ENCODE results near the gene ATE1.
"Not testable (repeated sequence)": the region's sequence is repeated elsewhere in the genome, so short reads cannot be mapped to it uniquely, and the experiment has no call there.

ATE1 gene

GRCh38 chr10:121724282-121724681 is 203.5 kb downstream of the ATE1 start:
- no peak for DNase-seq

GRCh38 chr10:121722665-121723064 is 205.2 kb downstream of the ATE1 start:
- no peak for DNase-seq

DNA sequence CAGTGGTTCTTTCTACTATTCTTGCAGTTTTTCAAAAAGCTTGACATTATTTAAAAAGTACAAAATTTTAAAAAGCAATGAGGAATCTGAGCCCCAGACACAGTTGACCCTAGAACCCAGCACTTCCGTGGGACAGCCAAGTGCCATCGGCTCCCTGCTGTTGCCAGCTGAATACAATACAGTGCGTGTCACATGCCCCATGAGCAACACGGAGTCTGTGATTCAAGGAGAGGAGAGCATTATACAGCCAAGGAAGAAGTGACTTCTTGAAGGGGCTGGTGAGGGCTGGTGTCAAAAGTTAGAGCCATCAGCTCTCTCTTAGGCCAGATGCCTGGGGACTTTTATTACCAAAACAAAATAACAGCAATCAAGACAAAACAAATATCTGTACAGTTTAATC is 206.6 kb downstream of the ATE1 start:
- DNase-seq: no peak

DNA sequence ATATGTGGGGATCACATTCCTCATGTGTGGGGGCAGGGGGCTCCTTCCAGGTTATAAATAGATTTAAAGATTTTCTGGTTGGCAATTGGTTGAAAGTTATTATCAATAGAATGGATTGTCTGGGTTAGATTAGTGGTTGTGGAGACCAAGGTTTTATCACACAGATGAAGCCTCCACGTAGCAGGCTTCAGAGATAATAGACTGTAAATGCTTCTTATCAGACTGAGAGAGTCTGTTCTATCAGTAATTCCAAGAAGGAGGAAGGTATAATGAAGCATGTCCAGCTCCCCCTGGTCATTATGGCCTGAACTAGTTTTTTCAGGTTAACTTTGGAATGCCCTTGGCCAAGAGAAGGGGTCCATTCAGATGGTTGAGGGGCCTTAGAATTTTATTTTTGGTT is 211.9 kb downstream of the ATE1 start:
- DNase-seq: no peak

DNA sequence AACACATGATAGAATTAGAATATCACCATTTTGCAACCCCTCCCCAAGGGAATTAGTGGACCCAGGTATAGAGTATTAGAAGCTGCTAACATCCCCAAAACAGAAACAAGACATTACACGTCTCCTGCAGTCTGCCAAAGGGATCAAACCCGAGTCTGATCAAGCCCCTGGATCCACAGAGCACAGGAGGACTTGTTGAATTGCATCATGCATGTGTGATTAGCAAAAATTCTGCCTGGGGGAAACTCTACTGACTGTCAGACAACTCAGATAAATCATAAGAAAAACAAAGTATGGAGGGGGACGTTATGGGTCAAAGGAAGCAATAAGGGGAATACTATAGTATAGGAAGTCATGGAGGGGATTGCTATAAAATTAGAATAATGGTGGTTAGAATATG is 212.8 kb downstream of the ATE1 start:
- no peak for DNase-seq

DNA sequence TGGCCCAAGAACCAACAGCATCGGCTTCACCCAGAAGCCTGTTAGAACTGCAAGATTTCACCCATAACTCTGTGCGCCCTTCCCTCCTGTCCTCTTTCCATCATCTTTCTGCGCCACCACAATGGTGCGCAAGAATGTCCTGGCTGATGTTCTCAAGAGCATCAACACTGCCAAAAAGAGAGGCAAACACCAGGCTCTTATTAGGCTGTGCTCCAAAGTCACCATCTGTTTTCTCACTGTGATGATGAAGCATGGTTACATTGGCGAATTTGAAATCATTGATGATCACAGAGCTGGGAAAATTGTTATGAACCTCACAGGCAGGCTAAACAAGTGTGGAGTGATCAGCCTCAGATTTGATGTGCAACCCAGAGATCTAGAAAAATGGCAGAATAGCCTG is 214.3 kb downstream of the ATE1 start:
- no peak for DNase-seq

- no peak for DNase-seq
Observed at GRCh38 chr10:121710971-121711370, 216.9 kb downstream of the ATE1 start.

DNA sequence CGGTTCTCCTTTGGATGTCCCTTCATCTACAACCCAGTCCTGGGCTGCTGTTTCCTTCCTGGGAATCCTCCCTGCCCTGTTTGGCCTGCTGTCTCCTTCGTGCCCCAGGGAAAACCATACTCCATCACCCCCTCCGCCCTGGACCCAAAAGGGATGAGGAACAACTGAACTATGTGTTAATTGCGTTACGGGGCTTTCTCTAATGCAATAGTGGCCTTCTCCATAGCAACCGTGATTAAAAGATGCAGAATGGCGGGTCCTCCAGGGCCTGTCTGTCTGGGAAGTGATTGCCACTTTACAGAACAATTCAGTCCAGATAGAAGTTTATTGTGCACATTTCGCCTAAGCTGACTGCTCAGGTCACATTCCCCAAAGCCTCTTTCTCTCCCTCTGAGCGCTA is 217.6 kb downstream of the ATE1 start:
- DNase-seq: no peak

DNA sequence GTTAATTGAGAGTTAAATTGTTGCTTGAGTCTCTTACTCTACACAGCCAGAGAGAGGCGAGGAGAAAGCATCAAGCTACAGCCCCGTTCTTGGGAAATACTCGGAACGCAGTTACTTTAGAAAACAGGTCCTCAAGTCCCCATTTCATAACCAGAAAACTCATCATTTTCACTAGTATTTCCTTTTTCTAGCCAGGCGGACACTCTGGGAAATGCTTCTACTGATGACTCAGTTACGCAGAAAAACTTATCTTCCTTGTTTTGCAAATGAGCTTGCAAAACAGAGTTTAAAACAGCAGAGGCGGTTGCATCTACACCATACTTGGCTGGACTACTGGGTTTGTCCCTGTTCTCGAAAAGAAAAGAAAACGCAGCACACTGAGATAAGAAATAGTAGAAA is 218.2 kb downstream of the ATE1 start:
- DNase-seq: no peak

GRCh38 chr10:121708728-121709674 is 218.8 kb downstream of the ATE1 start:
- DNase-seq: no peak

DNA sequence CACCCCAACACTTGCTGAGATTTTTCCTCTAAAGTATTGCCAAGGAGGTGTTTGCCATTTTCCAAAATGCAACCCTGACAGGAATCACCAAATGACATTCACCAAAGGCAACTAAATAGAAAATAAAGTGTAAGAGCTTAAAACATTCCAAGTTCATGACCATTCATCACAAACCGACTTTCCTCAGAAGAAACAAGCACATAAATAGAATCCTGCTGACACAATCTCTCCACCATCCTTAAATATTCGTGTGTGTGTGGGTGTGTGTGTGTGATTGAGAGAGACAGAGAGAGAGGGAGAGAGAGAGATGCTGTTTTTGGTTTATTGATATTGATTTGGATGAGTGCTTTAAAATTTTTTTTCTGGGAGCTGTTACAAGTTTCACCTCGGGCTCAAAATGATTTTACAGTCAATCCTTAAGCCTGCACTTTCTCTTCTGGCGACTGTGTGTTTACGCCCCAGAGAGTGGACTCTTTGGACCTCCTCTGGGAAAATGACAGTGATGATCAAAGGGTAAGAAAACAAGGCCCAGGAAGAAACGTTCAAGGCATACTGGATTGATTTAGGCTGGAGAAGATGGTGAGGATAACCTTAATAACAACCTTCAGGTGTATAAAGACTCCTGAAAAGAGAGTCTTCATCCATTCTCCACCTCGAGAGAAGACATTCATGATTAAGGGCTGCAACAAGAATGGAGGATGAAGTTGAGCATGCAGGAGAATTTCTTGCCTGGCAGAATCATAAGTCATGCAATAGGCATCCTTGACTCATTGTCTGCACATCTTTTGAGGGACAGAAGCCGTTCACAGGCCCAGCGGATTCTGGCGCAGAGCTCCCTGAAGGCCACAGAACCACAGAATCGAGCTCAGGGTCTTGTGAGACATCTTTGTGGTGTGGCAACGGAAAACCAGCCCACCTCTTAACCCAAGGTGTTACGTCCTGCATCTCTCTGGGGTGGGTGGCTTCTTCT is 225.2 kb downstream of the ATE1 start:
- no peak for DNase-seq

GRCh38 chr10:121700416-121700815 is 227.4 kb downstream of the ATE1 start:
- DNase-seq: no peak

- DNase-seq: not testable (repeated sequence)
Observed at GRCh38 chr10:121699703-121700102, 228.1 kb downstream of the ATE1 start.

DNA sequence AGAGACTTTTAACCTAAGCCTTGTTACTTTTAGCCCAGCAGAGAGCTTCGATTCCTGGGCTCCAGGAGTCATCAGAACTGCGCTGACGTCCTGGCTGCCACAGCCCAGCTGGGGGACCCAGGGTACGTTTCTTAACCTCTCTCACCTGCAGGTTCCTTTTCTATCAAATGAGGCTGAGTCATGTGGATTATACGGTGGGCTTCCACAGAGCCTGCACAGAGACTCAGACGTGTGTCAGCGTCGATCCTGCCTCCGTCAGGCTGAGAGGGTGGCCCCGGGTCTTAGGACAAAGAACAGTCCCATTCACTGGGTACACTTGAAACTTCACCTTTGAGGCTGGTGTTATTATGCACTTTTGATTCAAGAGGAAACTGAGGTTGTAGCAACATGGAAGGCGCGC is 228.9 kb downstream of the ATE1 start:
- DNase-seq: no peak

DNA sequence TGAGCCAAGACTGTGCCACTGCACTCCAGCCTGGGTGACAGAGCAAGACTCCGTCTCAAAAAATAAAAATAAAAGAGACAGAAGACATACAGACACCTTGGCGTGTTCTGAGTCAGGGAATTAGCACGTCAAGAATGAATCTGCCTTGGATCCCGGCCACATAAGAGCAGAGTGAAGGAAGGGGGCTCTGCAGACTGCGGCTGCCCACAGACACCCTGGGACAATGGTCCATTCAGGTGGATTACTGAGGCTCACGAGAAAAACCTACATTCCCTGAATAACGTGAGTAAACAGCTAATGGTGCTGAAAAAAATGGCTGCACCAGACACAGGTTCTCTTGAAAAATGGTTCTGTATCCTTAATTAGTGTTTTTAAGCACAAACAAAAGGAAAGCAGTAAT is 229.5 kb downstream of the ATE1 start:
- no peak for DNase-seq

GRCh38 chr10:121696854-121697253 is 231.0 kb downstream of the ATE1 start:
- no peak for DNase-seq

DNA sequence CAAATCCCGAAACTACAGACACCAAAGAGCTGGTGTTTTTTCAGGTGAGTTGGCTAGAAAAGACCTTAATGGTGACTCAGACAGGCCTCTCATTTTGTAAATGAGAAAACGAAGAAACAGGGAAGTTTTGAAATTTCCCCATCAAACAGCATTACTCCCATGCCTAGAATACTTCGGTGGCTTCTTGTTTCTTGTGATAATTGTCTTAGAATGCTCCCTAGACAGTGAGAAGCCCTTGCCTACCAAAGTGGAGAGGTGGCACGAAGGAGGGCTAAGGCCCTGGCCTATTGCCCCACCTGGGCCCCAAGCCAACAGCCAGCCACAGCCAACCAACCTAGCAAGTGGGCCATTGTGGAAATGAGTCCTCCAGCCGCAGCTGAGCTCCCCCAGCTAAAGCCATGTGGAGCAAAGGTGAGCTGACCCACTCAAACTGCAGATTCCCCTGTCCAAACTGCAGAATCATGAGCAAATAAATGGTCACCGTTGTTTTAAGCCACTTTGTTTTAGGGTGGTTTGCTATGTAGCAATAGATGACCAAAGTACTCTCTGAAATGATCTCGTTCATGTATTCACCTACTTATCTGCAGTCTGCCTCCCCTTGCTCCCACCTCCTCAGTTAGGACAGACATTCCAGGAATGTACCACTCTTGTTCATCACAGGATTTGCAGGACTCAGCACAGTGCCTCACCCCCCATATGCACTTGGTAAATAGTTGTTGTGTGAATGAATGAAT is 231.9 kb downstream of the ATE1 start:
- no peak for DNase-seq

GRCh38 chr10:121694966-121695643 is 232.7 kb downstream of the ATE1 start:
- no peak for DNase-seq

GRCh38 chr10:121694327-121694965 is 233.4 kb downstream of the ATE1 start:
- no peak for DNase-seq

GRCh38 chr10:121692626-121693025 is 235.2 kb downstream of the ATE1 start:
- no peak for DNase-seq

DNA sequence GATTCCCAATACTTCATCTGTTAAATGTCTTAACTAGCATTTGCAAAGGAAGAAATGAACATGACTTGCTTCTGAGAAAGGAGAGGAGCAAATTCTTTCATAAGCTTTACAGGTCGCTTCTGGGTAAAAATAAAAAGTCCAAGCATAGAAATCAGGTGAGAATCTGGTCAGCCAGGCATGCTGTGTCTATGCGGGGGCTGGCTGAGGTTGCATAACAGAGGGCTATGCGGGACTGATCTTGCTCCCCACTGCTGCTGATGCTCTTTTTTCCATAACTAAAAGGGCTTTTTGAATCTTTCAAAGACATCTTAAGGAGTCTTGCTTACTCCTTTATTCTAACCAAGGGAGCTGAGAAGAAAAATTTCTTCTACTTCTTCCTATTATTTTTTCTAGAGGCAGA is 236.9 kb downstream of the ATE1 start:
- DNase-seq: no peak
